K562 (cell line): Measurements from ENCODE around the gene LPXN. TPM values are rescaled to one million over a fixed set of nuclear protein-coding genes. Genes with fewer than 3 reads are reported as not detected.

ENCODE experiments used
- ATAC-seq: fragments of 200-7000 bp; cut with Tn5 transposase; 3 replicates; pipeline ENCODE4 v1.9.1; 2020; ENCODE audit warnings: moderate library complexity
- BruUV-seq: library from RNA; stranded (reverse); fragments of 400-500 nt; replicated peaks from 2 replicates; lab custom pipeline; 2021; lab: Mats Ljungman, UMichigan
- CTCF ChIA-PET: fragments of 300-600 bp; formaldehyde crosslinking; extraction: SDS; loops from one replicate; lab custom pipeline; 2021; ENCODE audit warnings: low intra/inter-chr PET ratio; lab: Yijun Ruan, JAX
- POLR2A ChIA-PET: fragments of 300-600, 350-650 bp; sonication (Branson Sonifier 250); formaldehyde crosslinking; extraction: SDS; loops from one replicate; lab custom pipeline; 2021; ENCODE audit warnings: antibody characterized with exemption, inconsistent platforms; lab: Yijun Ruan, JAX
- DNase-seq, 4 experiments: peaks; one replicate each; pipeline versions ENCODE4 v3.0.0 to v3.0.0-alpha.2; 2011 to 2018; ENCODE audit warnings: low spot score in 3 of 4, mixed read lengths in 3 of 4; ENCODE audit errors: extremely low read depth in 1 of 4
- FAIRE-seq: peaks from 2 replicates; lab custom pipeline; 2011; peaks lifted over from hg19 to GRCh38; lab: Jason Lieb, UNC
- H2AFZ ChIP-seq: 2 replicates; pipeline ENCODE4 v1.6.0; 2011; ENCODE audit warnings: low read depth, low read length, control low read depth, inconsistent platforms
- H3K27ac ChIP-seq: fragments of 200-600 bp; 3 replicates; pipeline ENCODE4 v1.8.0; 2011; ENCODE audit warnings: low read depth, mild to moderate bottlenecking, control low read depth, inconsistent platforms, low read length, moderate library complexity, mixed read lengths; ENCODE audit errors: extremely low read depth
- H3K27me3 ChIP-seq, 2 experiments: fragments of 300-600 bp in 1 of 2; 2 replicates in 1 of 2; 3 replicates in 1 of 2; pipeline versions ENCODE4 v1.6.0 to v1.8.0; 2011; ENCODE audit warnings: inconsistent platforms in 2 of 2, low read length in 2 of 2, mild to moderate bottlenecking in 1 of 2, mixed read lengths in 1 of 2, moderate library complexity in 1 of 2; ENCODE audit not compliant: control insufficient read depth in 2 of 2, insufficient read depth in 2 of 2
- H3K36me3 ChIP-seq: fragments of 300-600 bp; 3 replicates; pipeline ENCODE4 v1.8.0; 2011; ENCODE audit warnings: mild to moderate bottlenecking, low read length, inconsistent platforms; ENCODE audit not compliant: control insufficient read depth, insufficient read depth
- H3K4me1 ChIP-seq, 2 experiments: fragments of 200-600 bp in 1 of 2; replicated peaks in 1 of 2; 2 replicates in 1 of 2; 3 replicates in 1 of 2; pipeline versions ENCODE4 v1.5.1 to v1.8.0; 2011; ENCODE audit warnings: inconsistent platforms in 2 of 2, low read length in 2 of 2, mild to moderate bottlenecking in 1 of 2, mixed read lengths in 1 of 2, moderate library complexity in 1 of 2; ENCODE audit not compliant: control insufficient read depth in 2 of 2, insufficient read depth in 2 of 2
- H3K4me2 ChIP-seq: 2 replicates; pipeline ENCODE4 v1.6.1; 2011; ENCODE audit warnings: low read length, control low read depth, inconsistent platforms, mixed read lengths; ENCODE audit not compliant: insufficient read depth
- H3K4me3 ChIP-seq: fragments of 200-600 bp; sonication (generic), shearing (Covaris generic); 2 replicates; pipeline ENCODE4 v1.5.1; 2016; ENCODE audit warnings: control low read depth, inconsistent platforms
- H3K79me2 ChIP-seq: fragments of 200-600 bp; 3 replicates; pipeline ENCODE4 v1.8.0; 2011; ENCODE audit warnings: low read length, inconsistent platforms; ENCODE audit not compliant: control insufficient read depth, insufficient read depth
- H3K9ac ChIP-seq, 2 experiments: 2 replicates each; pipeline versions ENCODE4 v1.6.0 to v1.6.1; 2011; ENCODE audit warnings: low read depth in 2 of 2, low read length in 2 of 2, control low read depth in 1 of 2, inconsistent platforms in 1 of 2, mild to moderate bottlenecking in 1 of 2, mixed read lengths in 1 of 2; ENCODE audit not compliant: insufficient read depth in 1 of 2
- H3K9me1 ChIP-seq: one replicate; pipeline ENCODE4 v1.6.0; 2011; ENCODE audit warnings: inconsistent platforms, mild to moderate bottlenecking, low read length, moderate library complexity; ENCODE audit not compliant: control insufficient read depth, insufficient read depth
- H3K9me3 ChIP-seq: replicated peaks from 2 replicates; pipeline ENCODE4 v1.5.1; 2011; ENCODE audit warnings: low read depth, low read length, inconsistent platforms; ENCODE audit not compliant: control insufficient read depth, insufficient read depth
- H4K20me1 ChIP-seq: replicated peaks from 2 replicates; pipeline ENCODE4 v1.6.1; 2011; ENCODE audit warnings: low read length, inconsistent platforms, mixed read lengths; ENCODE audit not compliant: control insufficient read depth, insufficient read depth
- BMI1 ChIP-seq: fragments of 150-350 bp; IDR thresholded peaks from 2 replicates; pipeline ENCODE4 v1.6.1; 2014; ENCODE audit warnings: low read length
- CEBPG ChIP-seq, 3 experiments: fragments of 200-800 bp in 1 of 3; sonication (Bioruptor generic) in 1 of 3; sonication (generic) in 1 of 3; formaldehyde crosslinking in 1 of 3; IDR thresholded peaks in 2 of 3; conservative IDR thresholded peaks in 1 of 3; 2 replicates each; pipeline versions ENCODE4 v1.6.1 to v1.8.0; 2016 to 2022; ENCODE audit warnings: missing compliant biosample characterization in 2 of 3, missing genetic modification characterization in 2 of 3, mild to moderate bottlenecking in 1 of 3, missing genetic modification reagents in 1 of 3
- COPS2 ChIP-seq: fragments of 450-650 bp; conservative IDR thresholded peaks from 2 replicates; pipeline ENCODE4 v1.6.1; 2016; ENCODE audit warnings: mild to moderate bottlenecking, moderate library complexity
- CREM ChIP-seq: IDR thresholded peaks from 2 replicates; pipeline ENCODE4 v1.6.1; 2014; ENCODE audit warnings: antibody characterized with exemption, low read depth
- ELF2 ChIP-seq: fragments of 250-450 bp; sonication (Bioruptor Pico); IDR thresholded peaks from 2 replicates; pipeline ENCODE4 v1.5.0; 2021; ENCODE audit warnings: mild to moderate bottlenecking
- ETV1 ChIP-seq: fragments of 450-650 bp; conservative IDR thresholded peaks from 2 replicates; pipeline ENCODE4 v1.6.1; 2016; ENCODE audit warnings: missing genetic modification characterization, control low read depth, low read depth, missing compliant biosample characterization
- IFI16 ChIP-seq: fragments of 250-450 bp; sonication (Bioruptor Pico); IDR thresholded peaks from 2 replicates; pipeline ENCODE4 v2.1.2; 2022; ENCODE audit warnings: mild to moderate bottlenecking, inconsistent platforms
- KDM4B ChIP-seq, 2 experiments: fragments of 450-650 bp in 1 of 2; sonication (generic) in 1 of 2; IDR thresholded peaks; 2 replicates each; pipeline ENCODE4 v1.6.1; 2016 to 2017; ENCODE audit warnings: borderline replicate concordance in 2 of 2, antibody characterized with exemption in 1 of 2, low read depth in 1 of 2, mild to moderate bottlenecking in 1 of 2
- MAFF ChIP-seq: IDR thresholded peaks from 2 replicates; pipeline ENCODE4 v1.6.1; 2012; ENCODE audit warnings: low read length, improper control_type of control experiment
- MTA1 ChIP-seq: fragments of 450-650 bp; IDR thresholded peaks from 2 replicates; pipeline ENCODE4 v1.6.1; 2017; ENCODE audit warnings: borderline replicate concordance
- MTA3 ChIP-seq: fragments of 450-650 bp; formaldehyde crosslinking; IDR thresholded peaks from 2 replicates; pipeline ENCODE4 v1.6.1; 2017; ENCODE audit warnings: mild to moderate bottlenecking, borderline replicate concordance
- RBFOX2 ChIP-seq: fragments of 200-400 bp; formaldehyde crosslinking; IDR thresholded peaks from 2 replicates; pipeline ENCODE4 v1.6.1; 2017; ENCODE audit warnings: low read depth, mild to moderate bottlenecking, low read length, moderate library complexity
- SMARCA5 ChIP-seq: fragments of 450-650 bp; IDR thresholded peaks from 2 replicates; pipeline ENCODE4 v1.6.1; 2016
- TCF3 ChIP-seq: sonication (generic); formaldehyde crosslinking; IDR thresholded peaks from 2 replicates; pipeline ENCODE4 v1.4.0; 2020; ENCODE audit warnings: mild to moderate bottlenecking, missing genetic modification reagents
- TGIF2 ChIP-seq: sonication (generic); formaldehyde crosslinking; IDR thresholded peaks from 2 replicates; pipeline ENCODE4 v1.8.1; 2022; ENCODE audit warnings: mild to moderate bottlenecking, missing genetic modification reagents, moderate library complexity
- ZNF57 ChIP-seq: fragments of 450-650 bp; formaldehyde crosslinking; IDR thresholded peaks from 2 replicates; pipeline ENCODE4 v1.4.0; 2020; ENCODE audit warnings: mild to moderate bottlenecking, moderate library complexity
- ZNF785 ChIP-seq: fragments of 250-450 bp; sonication (Bioruptor Pico); IDR thresholded peaks from 2 replicates; pipeline ENCODE4 v1.4.0; 2020; ENCODE audit warnings: mild to moderate bottlenecking
- WGBS: fragments of 100-300 bp; shearing (Covaris generic); methylation state at CpG from one replicate; pipeline ENCODE4 v1.1.6; 2016; ENCODE audit warnings: low coverage, mixed read lengths; ENCODE audit not compliant: insufficient coverage; ENCODE audit errors: missing lambda C conversion rate; 5-methylcytosine and 5-hydroxymethylcytosine counted together
- in situ Hi-C: fragments of 300-500 bp; cut with MboI; formaldehyde crosslinking; loops from 4 replicates; pipeline ENCODE4 v1.15.0; 2018; ENCODE audit warnings: inconsistent platforms, mixed read lengths
- intact Hi-C: fragments of 100-400 bp; cut with micrococcal nuclease; formaldehyde crosslinking; loops from 2 replicates; pipeline ENCODE4 v1.14.2; 2022
- polyA plus RNA-seq, 8 experiments: library from polyadenylated mRNA; depleted of rRNA in 4 of 8; stranded (reverse) in 5 of 8; unstranded in 3 of 8; fragments of >200 nt; fragmentation: Nextera tagmentation in 2 of 8; fragmentation: Illumina TruSeq in 1 of 8; extraction: Ambion mirVana in 2 of 8; extraction: Trizol in 1 of 8; gene quantifications; 2 replicates each; pipeline versions ENCODE4 v1.2.1 to v1.2.3, GENCODE V29; 2011 to 2014; ENCODE audit warnings: inconsistent platforms in 1 of 8, missing spikeins in 1 of 8
- total RNA-seq, 7 experiments: library from RNA; depleted of rRNA in 6 of 7; stranded (reverse); fragments of >200 nt in 6 of 7; fragmentation: Illumina TruSeq in 2 of 7; extraction: Trizol in 2 of 7; gene quantifications; 2 replicates each; pipeline versions ENCODE4 v1.2.1 to v1.2.3, GENCODE V29; 2011 to 2021; ENCODE audit warnings: low replicate concordance in 1 of 7
- TF ChIP-seq, protein P1 (sequence below): fragments of 450-650 bp; IDR thresholded peaks from 2 replicates; pipeline ENCODE4 v1.6.1; 2016; ENCODE audit warnings: missing biosample characterization, missing genetic modification characterization
- TF ChIP-seq, protein P2 (sequence below): IDR thresholded peaks from 2 replicates; pipeline ENCODE4 v1.6.1; 2014; ENCODE audit warnings: antibody characterized with exemption
- TF ChIP-seq, protein P3 (sequence below): IDR thresholded peaks from 2 replicates; pipeline ENCODE4 v1.6.1; 2011; ENCODE audit warnings: borderline replicate concordance, low read depth, mild to moderate bottlenecking, moderate library complexity, low read length; ENCODE audit not compliant: insufficient read depth, poor library complexity, severe bottlenecking

The LPXN gene
- total and polyA plus RNA-seq, 9 of the 15 experiments (the other 6 are each of a cell fraction or from before 2014, with no cell fraction given): 0.73 to 3.1 (median 2.0) TPM

DNA sequence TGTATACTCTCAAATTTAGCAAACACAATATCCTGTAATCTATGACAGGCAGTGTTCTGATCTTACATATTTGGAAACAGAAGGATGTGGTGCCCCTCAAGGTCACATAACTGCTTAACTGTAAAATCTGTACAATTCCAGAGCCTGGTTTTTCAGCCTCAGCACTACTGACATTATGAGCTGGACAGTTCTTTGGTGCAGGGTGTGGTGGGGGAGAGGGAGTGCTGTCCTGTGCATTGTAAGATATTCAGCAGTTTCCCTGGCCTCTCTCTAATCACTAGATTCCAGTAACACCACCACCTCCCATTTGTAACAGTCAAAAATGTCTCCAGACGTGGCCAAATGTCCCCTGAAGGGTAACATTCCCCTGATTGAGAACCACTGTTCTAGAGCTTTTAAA is 65.9 kb downstream of the LPXN start:
- FAIRE-seq (no peak), DNase-seq (no peak), ATAC-seq (no peak)
- H3K4me2 ChIP-seq: no peak overlapping the region
- CTCF ChIA-PET: no interaction called here
- H3K9me1 ChIP-seq: no peaks in the 10 kb centered on the region
- no peaks in the 10 kb centered on the region for H3K27me3 ChIP-seq
- in situ Hi-C loops: loop anchor here (10.0 to 25.0 kb wide), 3 partner anchors 697 to 1165 kb away; partner anchors contain the start of genes CLP1 and ZDHHC5
- no peak overlapping the region for H3K9ac ChIP-seq
- H3K9me3 ChIP-seq: no peaks in the 10 kb centered on the region
- no peaks in the 10 kb centered on the region for H3K36me3 ChIP-seq
- POLR2A ChIA-PET: no interaction called here
- no peaks in the 10 kb centered on the region for H3K79me2 ChIP-seq
- no peaks in the 10 kb centered on the region for H4K20me1 ChIP-seq
- no peak overlapping the region for H3K27ac ChIP-seq
- intact Hi-C loops: loop anchor here (5.0 to 10.0 kb wide), 2 partner anchors 675 to 1162 kb away; no protein-coding TSS in a partner anchor
- no peaks in the 10 kb centered on the region for H3K4me1 ChIP-seq
- 0% methylated on average over 1 of the region's 1 CpG for WGBS
- H3K4me3 ChIP-seq: no peak overlapping the region
- BruUV-seq: no TSS peak
- TF ChIP-seq IFI16 (no peak), SMARCA5 (no peak), CREM (no peak), MAFF (no peak), TGIF2 (CRISPR knock-in tag) (no peak), RBFOX2 (no peak), MTA1 (no peak), COPS2 (no peak), ZNF57 (CRISPR knock-in tag) (no peak), CEBPG (CRISPR knock-in tag; IDR thresholded peaks at IDR 0.05) (no peak), CEBPG (tag; conservative IDR thresholded peaks at IDR 0.05 in 1 of 2, IDR thresholded peaks at IDR 0.05 in 1 of 2) (no peak), ELF2 (CRISPR knock-in tag) (no peak), BMI1 (no peak), MTA3 (no peak), KDM4B (IDR thresholded peaks at IDR 0.05; ENCODE audit: borderline replicate concordance in 2 of 2, low read depth in 1 of 2) (no peak), ETV1 (tag) (no peak), TCF3 (CRISPR knock-in tag) (no peak), ZNF785 (CRISPR knock-in tag) (no peak)
- TF ChIP-seq, protein P1, sequence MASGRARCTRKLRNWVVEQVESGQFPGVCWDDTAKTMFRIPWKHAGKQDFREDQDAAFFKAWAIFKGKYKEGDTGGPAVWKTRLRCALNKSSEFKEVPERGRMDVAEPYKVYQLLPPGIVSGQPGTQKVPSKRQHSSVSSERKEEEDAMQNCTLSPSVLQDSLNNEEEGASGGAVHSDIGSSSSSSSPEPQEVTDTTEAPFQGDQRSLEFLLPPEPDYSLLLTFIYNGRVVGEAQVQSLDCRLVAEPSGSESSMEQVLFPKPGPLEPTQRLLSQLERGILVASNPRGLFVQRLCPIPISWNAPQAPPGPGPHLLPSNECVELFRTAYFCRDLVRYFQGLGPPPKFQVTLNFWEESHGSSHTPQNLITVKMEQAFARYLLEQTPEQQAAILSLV: no peak
- TF ChIP-seq, protein P2, sequence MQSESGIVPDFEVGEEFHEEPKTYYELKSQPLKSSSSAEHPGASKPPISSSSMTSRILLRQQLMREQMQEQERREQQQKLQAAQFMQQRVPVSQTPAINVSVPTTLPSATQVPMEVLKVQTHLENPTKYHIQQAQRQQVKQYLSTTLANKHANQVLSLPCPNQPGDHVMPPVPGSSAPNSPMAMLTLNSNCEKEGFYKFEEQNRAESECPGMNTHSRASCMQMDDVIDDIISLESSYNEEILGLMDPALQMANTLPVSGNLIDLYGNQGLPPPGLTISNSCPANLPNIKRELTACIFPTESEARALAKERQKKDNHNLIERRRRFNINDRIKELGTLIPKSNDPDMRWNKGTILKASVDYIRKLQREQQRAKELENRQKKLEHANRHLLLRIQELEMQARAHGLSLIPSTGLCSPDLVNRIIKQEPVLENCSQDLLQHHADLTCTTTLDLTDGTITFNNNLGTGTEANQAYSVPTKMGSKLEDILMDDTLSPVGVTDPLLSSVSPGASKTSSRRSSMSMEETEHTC: no peak
- TF ChIP-seq, protein P3, sequence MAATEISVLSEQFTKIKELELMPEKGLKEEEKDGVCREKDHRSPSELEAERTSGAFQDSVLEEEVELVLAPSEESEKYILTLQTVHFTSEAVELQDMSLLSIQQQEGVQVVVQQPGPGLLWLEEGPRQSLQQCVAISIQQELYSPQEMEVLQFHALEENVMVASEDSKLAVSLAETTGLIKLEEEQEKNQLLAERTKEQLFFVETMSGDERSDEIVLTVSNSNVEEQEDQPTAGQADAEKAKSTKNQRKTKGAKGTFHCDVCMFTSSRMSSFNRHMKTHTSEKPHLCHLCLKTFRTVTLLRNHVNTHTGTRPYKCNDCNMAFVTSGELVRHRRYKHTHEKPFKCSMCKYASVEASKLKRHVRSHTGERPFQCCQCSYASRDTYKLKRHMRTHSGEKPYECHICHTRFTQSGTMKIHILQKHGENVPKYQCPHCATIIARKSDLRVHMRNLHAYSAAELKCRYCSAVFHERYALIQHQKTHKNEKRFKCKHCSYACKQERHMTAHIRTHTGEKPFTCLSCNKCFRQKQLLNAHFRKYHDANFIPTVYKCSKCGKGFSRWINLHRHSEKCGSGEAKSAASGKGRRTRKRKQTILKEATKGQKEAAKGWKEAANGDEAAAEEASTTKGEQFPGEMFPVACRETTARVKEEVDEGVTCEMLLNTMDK: no peak
- H2AFZ ChIP-seq: no peak overlapping the region
